Mucosa of gallbladder (tissue), 1 donor: ENCODE data around the gene CARD18. TPM values are rescaled to one million over a fixed set of nuclear protein-coding genes. Genes with fewer than 3 reads are reported as not detected.
"Not testable (repeated sequence)": the region's sequence is repeated elsewhere in the genome, so short reads cannot be mapped to it uniquely, and the experiment has no call there.

Experiments used
- DNase-seq: peaks from one replicate; pipeline ENCODE4 v3.0.0-alpha.2; 2020; ENCODE audit warnings: low spot score
- total RNA-seq: library from RNA; stranded (reverse); gene quantifications from one replicate; pipeline ENCODE4 v1.2.1, GENCODE V29; 2021
- donor health status: DM: no; HTN: no; CAD: no.

The CARD18 gene
- total RNA-seq, 1 donor from 2014 or later = not detected

DNA sequence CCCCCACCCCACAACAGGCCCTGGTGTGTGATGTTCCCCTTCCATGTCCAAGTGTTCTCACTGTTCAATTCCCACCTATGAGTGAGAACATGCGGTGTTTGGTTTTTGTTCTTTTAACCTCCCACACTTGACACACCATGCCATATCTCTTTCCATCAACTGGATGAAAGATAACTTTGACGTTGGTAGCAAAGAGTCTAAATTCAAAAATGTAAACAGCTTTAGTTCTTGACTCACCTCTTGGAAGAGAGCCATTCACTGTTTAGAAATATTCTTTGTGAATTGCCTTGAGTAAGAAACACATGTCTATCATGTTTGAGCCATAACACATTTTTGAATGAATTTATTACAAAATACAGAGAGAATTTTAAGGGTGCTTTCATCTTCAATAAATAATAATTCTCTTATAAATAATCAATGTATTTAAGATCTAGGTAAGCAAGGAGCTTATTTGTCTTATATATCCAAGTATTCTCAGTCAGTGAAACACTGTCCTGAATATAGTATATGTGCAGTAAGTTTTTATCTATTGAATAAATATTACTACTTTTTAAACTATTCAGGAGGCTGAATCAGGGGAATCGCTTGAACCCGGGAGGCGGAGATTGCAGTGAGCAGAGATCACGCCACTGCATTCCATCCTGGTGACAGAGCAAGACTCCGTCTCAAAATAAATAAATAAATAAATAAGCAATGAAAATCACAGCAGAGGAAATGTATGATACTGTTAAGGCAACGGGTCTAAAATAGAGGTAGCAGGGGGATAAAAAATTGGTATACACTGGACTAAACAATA is 6.7 kb downstream of the CARD18 start:
- DNase-seq = no peak

DNA sequence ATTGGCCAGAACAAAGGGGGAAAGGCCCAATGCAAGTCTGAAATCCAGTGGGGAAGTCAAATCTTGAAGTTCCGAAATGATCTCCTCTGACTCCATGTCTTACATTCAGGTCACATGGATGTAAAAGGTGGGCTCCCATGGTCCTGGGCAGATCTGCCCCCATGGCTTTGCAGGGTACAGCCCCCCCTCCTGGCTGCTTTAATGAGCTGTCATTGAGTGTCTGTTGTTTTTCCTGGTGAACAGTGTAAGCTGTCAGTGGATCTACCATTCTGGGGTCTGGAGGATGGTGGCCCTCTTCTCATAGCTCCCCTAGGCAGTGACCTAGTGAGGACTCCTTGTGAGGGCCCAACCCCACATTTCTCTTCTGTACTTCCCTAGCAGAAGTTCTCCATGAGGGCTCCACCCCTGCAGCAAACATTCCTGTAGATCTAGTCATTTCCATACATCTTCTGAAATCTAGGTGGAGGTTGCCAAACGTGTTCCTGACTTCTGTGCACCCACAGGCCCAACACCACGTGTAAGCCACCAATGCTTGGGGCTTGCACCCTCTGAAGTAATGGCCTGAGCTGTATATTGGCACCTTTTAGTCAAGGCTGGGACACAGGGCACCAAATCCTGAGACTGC is 9.3 kb downstream of the CARD18 start:
- no peak for DNase-seq

DNA sequence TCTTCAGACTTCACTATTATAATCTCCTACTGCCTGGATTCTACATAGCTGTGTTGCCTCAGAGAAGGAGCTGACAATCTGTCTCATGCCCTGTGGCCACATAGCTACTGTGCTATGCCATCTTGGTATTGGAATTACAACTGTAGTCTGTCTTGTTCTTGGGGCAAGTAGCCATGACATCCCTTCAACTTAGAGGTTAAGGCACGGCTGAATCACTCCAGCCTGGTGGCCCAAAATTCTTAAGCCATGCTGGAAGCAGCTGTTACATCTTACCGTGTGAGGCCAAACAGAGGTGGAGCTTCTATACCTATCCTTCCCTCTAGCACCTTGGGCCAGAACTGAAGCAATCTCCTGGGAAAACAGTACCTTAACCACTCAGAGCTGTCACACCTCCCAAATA is 14.8 kb downstream of the CARD18 start:
- DNase-seq = no peak

GRCh38 chr11:105111145-105111944 is 28.2 kb downstream of the CARD18 start:
- no peak for DNase-seq

- no peak for DNase-seq
These were observed 28.9 kb downstream of the CARD18 start for GRCh38 chr11:105110688-105111030.

DNA sequence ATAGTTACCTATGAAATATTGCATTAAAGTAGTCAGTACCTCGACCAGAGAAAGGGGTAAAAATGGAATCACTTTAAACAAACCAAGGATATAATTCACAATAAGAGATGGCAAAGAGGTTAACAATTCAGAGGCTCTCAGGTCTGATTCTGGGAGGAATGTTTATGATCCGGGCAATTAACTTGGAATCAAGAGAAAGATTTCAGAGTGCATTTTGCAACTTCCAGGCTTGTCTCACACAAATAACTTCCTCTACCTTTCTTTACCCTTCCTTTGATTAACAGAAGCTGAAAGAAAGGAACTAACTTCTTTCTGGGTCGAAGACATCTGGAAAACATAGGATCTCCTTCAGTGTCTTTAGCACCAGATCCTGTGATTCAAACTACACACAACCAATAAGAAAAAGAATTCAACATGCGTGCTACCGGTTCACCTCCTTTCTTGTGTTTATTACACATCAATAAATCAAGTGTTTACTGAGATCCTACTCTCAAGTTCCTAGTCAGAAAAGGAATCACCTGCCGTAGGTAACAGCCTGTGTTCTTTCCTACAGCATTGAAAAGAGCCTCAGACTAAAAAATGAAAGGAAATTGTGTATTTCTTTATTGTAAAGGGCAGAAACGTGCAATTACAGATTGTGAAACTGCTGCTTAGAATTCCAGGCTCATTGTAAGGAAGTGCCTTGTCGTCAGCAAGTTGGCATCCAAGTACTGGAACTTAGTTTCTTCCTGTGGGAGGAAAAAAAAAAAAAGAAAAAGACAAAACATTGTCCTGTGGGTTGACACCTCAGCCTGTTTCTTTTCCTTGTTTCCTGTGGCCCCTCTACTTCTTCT is 29.5 kb downstream of the CARD18 start:
- no peak for DNase-seq

- DNase-seq = no peak
These were observed 30.2 kb downstream of the CARD18 start for GRCh38 chr11:105109321-105109720.

- DNase-seq = no peak
These were observed 31.3 kb downstream of the CARD18 start for GRCh38 chr11:105108247-105108646.

DNA sequence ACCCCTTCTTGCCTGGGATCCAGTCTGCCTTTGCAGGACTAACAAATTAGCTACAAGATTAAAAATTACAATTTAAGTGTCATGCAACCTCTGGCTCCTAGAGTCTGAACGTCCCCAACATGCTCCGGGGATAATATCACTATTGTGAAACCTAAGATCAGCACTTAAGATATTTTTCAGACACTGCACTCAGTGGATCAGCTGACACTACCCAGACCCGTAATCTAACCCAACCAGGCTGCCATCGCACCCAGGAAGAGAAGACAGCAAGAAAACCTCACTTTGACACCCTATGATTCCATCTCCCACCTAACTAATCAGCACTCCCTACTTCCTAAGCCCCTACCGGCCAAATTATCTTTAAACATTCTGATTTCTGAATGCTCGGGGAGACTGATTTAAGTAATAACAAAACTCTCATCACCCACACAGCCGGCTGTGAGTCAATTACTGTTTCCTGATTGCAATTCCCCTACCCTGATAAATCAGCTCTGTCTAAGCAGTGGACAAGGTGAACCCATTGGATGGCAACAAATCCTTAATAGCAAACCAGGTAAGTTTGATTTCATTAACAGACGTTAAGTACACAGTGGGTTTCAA is 32.2 kb downstream of the CARD18 start:
- not testable (repeated sequence) for DNase-seq

GRCh38 chr11:105106140-105106539 is 33.4 kb downstream of the CARD18 start:
- DNase-seq = no peak

DNA sequence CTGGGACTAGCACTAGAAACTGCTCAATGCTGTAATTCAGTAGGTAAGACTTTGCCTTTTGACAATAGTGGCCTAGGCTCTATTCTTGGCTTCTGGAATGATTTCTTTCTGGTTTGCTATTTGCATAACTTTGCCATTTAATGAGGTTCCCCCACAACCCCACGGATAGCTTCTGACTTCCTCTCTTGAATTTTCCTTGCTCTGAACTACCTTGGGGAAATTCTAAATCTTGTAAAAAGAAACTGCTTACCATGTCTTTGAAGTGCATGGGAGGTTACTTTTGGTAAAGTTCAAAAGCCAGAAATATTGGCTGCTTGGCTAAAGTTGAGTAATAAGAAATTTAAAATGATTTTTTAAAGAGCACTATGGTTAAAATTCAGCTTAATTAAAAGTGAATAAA is 35.3 kb downstream of the CARD18 start:
- DNase-seq = no peak

DNA sequence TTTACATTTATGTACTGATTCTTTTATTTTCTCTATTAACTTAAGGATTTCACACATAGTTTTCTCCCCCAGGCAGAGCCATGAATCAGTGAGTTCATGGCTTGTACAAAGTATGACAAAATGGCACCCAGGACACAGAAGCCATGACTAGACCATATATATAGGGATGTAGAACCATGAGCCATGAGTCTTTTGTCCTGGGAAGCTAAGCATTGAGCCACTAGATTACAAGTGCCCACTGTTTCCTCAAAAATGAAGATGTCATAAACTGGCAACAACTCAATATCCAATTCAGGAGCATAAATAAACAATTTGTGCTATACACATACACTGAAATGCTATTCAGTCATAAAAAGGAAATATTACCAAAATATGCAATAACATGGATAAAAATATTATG is 36.2 kb downstream of the CARD18 start:
- no peak for DNase-seq

GRCh38 chr11:105102079-105102581 is 37.4 kb downstream of the CARD18 start:
- not testable (repeated sequence) for DNase-seq

GRCh38 chr11:105100981-105101630 is 38.5 kb downstream of the CARD18 start:
- DNase-seq = no peak

GRCh38 chr11:105100206-105100605 is 39.4 kb downstream of the CARD18 start:
- DNase-seq = no peak

- DNase-seq = not testable (repeated sequence)
These were observed 40.0 kb downstream of the CARD18 start for GRCh38 chr11:105099594-105099993.

- DNase-seq = no peak
These were observed 47.0 kb downstream of the CARD18 start for GRCh38 chr11:105092256-105093239.
